GM23248 (cell line): ENCODE measurements around the gene AKNA.

ENCODE experiments used
- EZH2 ChIP-seq: fragments of 200-600 bp; sonication (generic); IDR thresholded peaks from 2 replicates; pipeline ENCODE4 v1.6.1; 2018; ENCODE audit warnings: antibody characterized with exemption, mild to moderate bottlenecking; ENCODE audit not compliant: insufficient read depth, poor library complexity, severe bottlenecking
- EZH2phosphoT487 ChIP-seq: fragments of 200-600 bp; sonication (generic); IDR thresholded peaks from 2 replicates; pipeline ENCODE4 v1.6.1; 2018; ENCODE audit warnings: antibody characterized with exemption, moderate library complexity, mild to moderate bottlenecking, low read depth; ENCODE audit not compliant: insufficient read depth

GRCh38 chr9:114375386-114376175, 12.2 kb downstream of the AKNA start:
- no peak for TF ChIP-seq EZH2
- no peak for TF ChIP-seq EZH2phosphoT487
